Measurements from ENCODE around the gene CHID1. TPM values are rescaled to one million over a fixed set of nuclear protein-coding genes. Genes with fewer than 3 reads are reported as not detected.

Gene CHID1
- total and polyA plus RNA-seq, 2 of the 4 experiments (the other 2 are of a cell fraction): 34.2 to 121 TPM

- TF ChIP-seq CEBPB (IDR thresholded peaks at IDR 0.05; ENCODE audit: low read depth, low read length) (no peak), NFE2L2 (IDR thresholded peaks at IDR 0.05; ENCODE audit: low read depth, low read length) (no peak), CHD1 (IDR thresholded peaks at IDR 0.05; ENCODE audit: low read depth, low read length) (no peak), USF2 (IDR thresholded peaks at IDR 0.05; ENCODE audit: low read depth, low read length) (no peak), RFX5 (IDR thresholded peaks at IDR 0.05; ENCODE audit: low read depth, low read length) (no peak), RCOR1 (IDR thresholded peaks at IDR 0.05; ENCODE audit: insufficient replicate concordance, low read length) (no peak)
Observed at GRCh38 chr11:863023-863909, 47.3 kb downstream of the CHID1 start (continued).
